HUES64 (cell line): ENCODE measurements around the gene TGOLN2.
A peak's percentile ranks its signal among the peaks of the same experiment; 100 is the strongest.

Experiments
- H3K27ac ChIP-seq: 2 replicates; pipeline ENCODE4 v1.7.0; 2013; ENCODE audit warnings: low read depth, low read length, inconsistent platforms
- H3K27me3 ChIP-seq: 2 replicates; pipeline ENCODE4 v1.6.1; 2013; ENCODE audit warnings: mild to moderate bottlenecking, low read length; ENCODE audit not compliant: insufficient read depth
- H3K36me3 ChIP-seq: 2 replicates; pipeline ENCODE4 v1.6.1; 2013; ENCODE audit warnings: mild to moderate bottlenecking, low read length; ENCODE audit not compliant: insufficient read depth
- H3K4me1 ChIP-seq: 2 replicates; pipeline ENCODE4 v1.6.1; 2013; ENCODE audit warnings: mild to moderate bottlenecking, low read length, moderate library complexity; ENCODE audit not compliant: insufficient read depth
- H3K4me3 ChIP-seq: 2 replicates; pipeline ENCODE4 v1.5.1; 2013; ENCODE audit warnings: mild to moderate bottlenecking, low read length, moderate library complexity
- H3K9ac ChIP-seq: 2 replicates; pipeline ENCODE4 v1.6.1; 2013; ENCODE audit warnings: mild to moderate bottlenecking, low read depth, low read length
- H3K9me3 ChIP-seq: 2 replicates; pipeline ENCODE4 v1.6.1; 2013; ENCODE audit warnings: low read depth, low read length; ENCODE audit not compliant: insufficient read depth
- WGBS: fragments of 150-250, 120-280 bp; methylation state at CpG from one replicate; pipeline ENCODE4 v1.1.7; 2013; ENCODE audit warnings: missing lambda C conversion rate; 5-methylcytosine and 5-hydroxymethylcytosine counted together

Gene TGOLN2

DNA sequence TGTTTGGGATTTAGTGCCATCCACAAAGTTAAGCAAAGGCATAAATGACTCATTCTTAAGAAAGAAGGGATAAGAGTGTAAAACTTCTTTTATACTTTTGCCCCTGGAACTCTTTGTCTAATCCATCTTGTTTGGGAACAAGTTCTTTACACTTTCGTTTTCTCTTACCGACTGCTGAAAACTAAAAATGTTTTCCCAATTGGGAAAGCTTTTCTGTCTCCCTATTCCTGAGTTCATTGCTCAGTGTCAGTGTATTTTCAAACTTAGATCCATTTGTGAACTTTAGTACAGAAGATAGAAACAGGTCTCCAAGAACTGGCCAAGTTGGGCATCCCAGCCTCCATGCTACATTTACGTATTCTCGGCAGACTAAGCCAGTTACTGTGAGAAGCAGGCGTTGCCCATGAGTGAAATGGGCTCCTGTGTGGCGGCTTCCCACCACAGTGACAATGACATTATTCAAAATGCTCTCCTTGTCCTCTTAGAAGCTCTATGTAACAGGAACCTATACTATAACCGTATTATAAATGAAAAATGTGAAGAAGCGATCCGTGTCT, 51.7 kb downstream of the TGOLN2 start:
- no peaks in the 10 kb centered on the region for H3K36me3 ChIP-seq
- H3K9ac ChIP-seq, result no peak overlapping the region
- no peak overlapping the region for H3K4me3 ChIP-seq
- WGBS, result 95% methylated on average over 9 of the region's 9 CpGs
- H3K9me3 ChIP-seq, result no peaks in the 10 kb centered on the region
- peaks cover 18% of the 10 kb centered on the region for H3K4me1 ChIP-seq
- H3K27me3 ChIP-seq, result no peaks in the 10 kb centered on the region
- H3K27ac ChIP-seq, result no peak overlapping the region

DNA sequence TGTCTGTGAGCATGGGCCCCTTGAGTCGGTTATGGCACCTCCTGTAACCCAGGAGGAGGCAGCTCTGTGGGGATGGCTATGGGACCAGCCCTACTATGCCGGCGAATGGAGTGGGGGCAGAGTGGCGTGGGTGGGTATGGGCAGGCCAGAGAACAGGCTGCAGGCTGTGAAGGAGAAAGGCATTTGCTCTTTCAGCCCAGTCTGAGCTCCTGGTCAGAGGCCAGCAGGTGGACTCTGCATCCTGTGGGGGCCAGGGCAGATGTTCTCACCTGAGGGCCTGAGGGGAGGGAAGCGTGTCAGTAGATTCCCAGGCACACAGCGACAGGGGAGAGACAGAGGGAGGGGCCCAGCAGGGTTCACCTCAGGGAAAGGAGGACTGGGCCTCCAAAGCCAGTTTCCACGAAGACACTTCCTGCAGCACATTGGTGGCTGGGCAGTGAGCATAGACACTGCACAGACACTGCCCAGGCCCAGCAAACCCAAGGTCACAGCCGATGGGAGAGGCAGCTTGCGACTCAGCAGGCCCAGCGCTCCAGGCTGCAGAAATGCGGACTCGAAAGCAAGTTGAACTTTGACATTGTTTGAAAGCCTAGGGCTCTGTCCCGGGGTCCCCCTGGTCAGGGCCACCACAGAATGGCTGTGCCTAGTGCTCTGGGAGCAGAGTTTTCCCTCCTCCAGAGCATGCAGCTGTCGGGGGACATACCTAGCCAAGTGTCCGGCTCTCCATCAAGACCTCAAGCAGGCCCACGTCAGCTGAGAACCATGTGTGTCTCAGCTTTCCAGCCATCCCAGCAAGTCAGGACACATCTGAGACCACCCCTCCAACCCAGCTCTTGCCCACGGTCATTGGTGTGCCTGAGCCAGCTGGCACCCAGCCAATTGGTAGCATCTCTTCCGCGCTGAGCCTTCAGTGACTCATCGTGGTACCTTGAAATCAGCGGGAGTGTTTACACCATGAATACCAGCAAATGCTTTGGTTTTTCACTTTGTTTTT, 53.8 kb downstream of the TGOLN2 start:
- Histone ChIP-seq H3K4me3 (no peak overlapping the region), H3K27ac (no peak overlapping the region), H3K4me1 (peaks cover 18% of the 10 kb centered on the region), H3K9ac (no peak overlapping the region), H3K36me3 (no peaks in the 10 kb centered on the region), H3K9me3 (no peaks in the 10 kb centered on the region), H3K27me3 (no peaks in the 10 kb centered on the region)
- WGBS, result 84% methylated on average over 21 of the region's 21 CpGs

DNA sequence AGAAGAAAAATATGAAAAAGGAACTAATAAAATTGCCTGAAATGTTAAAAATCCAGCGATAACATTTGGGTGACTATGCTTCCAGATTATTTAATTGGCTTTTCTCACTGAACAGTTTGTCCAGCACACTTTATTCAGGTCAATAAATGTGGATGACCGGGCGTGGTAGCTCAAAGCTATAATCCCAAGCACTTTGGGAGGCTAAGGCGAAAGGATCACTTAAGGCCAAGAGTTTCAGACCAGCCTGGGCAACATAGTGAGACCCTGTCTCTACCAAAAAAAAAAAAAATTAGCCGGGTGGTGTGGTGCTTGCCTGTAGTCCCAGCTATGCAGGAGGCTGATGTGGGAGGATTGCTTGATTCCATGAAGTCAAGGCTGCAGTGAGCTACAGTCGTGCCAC, 55.4 kb downstream of the TGOLN2 start:
- no peaks in the 10 kb centered on the region for H3K36me3 ChIP-seq
- H3K4me3 ChIP-seq, result no peak overlapping the region
- WGBS, result 94% methylated on average over 6 of the region's 6 CpGs
- peaks cover 8% of the 10 kb centered on the region for H3K4me1 ChIP-seq
- no peaks in the 10 kb centered on the region for H3K9me3 ChIP-seq
- no peak overlapping the region for H3K9ac ChIP-seq
- H3K27ac ChIP-seq, result no peak overlapping the region
- no peaks in the 10 kb centered on the region for H3K27me3 ChIP-seq

- WGBS, result 85% methylated on average over 6 of the region's 6 CpGs
- H3K4me1 ChIP-seq, result peaks cover 18% of the 10 kb centered on the region
- H3K4me3 ChIP-seq, result no peak overlapping the region
- no peaks in the 10 kb centered on the region for H3K9me3 ChIP-seq
- H3K36me3 ChIP-seq, result no peaks in the 10 kb centered on the region
- H3K27me3 ChIP-seq, result no peaks in the 10 kb centered on the region
- H3K27ac ChIP-seq, result 0 out of 2 replicates have a peak overlapping the region, but pooled peaks have one; percentile 29
- H3K9ac ChIP-seq, result no peak overlapping the region
Observed at GRCh38 chr2:85269959-85270358, 57.8 kb downstream of the TGOLN2 start.
